ENCODE measurements around the gene GPR132. TPM values are rescaled to one million over a fixed set of nuclear protein-coding genes. Genes with fewer than 3 reads are reported as not detected.

GPR132 gene
- polyA plus RNA-seq, 1 donor from 2014 or later = not detected

DNA sequence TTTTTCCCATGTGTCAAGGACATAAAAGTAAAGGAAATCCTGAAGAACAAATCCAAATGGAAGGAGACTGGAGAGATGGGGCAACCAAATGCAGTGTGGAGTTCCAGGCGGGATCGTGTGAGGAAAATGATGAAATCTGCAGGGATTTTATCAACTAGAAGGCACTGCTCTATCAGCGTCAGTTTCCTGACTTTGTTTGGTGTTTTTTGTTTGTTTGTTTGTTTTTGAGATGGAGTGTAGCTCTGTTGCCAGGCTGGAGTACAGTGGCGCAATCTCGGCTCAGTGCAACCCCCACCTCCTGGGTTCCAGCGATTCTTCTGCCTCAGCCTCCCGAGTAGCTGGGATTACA lies 43.3 kb upstream of the GPR132 start:
- H2AFZ ChIP-seq (ENCODE audit: low read depth, low read length) = no peak overlapping the region
- TF ChIP-seq, protein P1, sequence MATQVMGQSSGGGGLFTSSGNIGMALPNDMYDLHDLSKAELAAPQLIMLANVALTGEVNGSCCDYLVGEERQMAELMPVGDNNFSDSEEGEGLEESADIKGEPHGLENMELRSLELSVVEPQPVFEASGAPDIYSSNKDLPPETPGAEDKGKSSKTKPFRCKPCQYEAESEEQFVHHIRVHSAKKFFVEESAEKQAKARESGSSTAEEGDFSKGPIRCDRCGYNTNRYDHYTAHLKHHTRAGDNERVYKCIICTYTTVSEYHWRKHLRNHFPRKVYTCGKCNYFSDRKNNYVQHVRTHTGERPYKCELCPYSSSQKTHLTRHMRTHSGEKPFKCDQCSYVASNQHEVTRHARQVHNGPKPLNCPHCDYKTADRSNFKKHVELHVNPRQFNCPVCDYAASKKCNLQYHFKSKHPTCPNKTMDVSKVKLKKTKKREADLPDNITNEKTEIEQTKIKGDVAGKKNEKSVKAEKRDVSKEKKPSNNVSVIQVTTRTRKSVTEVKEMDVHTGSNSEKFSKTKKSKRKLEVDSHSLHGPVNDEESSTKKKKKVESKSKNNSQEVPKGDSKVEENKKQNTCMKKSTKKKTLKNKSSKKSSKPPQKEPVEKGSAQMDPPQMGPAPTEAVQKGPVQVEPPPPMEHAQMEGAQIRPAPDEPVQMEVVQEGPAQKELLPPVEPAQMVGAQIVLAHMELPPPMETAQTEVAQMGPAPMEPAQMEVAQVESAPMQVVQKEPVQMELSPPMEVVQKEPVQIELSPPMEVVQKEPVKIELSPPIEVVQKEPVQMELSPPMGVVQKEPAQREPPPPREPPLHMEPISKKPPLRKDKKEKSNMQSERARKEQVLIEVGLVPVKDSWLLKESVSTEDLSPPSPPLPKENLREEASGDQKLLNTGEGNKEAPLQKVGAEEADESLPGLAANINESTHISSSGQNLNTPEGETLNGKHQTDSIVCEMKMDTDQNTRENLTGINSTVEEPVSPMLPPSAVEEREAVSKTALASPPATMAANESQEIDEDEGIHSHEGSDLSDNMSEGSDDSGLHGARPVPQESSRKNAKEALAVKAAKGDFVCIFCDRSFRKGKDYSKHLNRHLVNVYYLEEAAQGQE (IDR thresholded peaks at IDR 0.05; ENCODE audit: borderline replicate concordance) = no peak
- no peak for TF ChIP-seq MXI1 (conservative IDR thresholded peaks at IDR 0.05; ENCODE audit: poor library complexity, severe bottlenecking)
- TF ChIP-seq EP300 (conservative IDR thresholded peaks at IDR 0.05; ENCODE audit: poor library complexity, severe bottlenecking) = no peak
- no peak for TF ChIP-seq EZH2 (IDR thresholded peaks at IDR 0.05; ENCODE audit: borderline replicate concordance, insufficient read depth, low read length, poor library complexity, severe bottlenecking)
- no peak for TF ChIP-seq POLR2AphosphoS5 (IDR thresholded peaks at IDR 0.05)
- no peak for TF ChIP-seq SMC3 (conservative IDR thresholded peaks at IDR 0.05; ENCODE audit: poor library complexity)

GRCh38 chr14:105107781-105108515 lies 42.7 kb upstream of the GPR132 start:
- Histone ChIP-seq H3K27me3 (ENCODE audit: insufficient read depth, low read depth, low read length) (no peaks in the 10 kb centered on the region), H3K27ac (ENCODE audit: low read length) (no peak overlapping the region), H3K9me3 (ENCODE audit: low read length) (no peaks in the 10 kb centered on the region), H4K20me1 (ENCODE audit: insufficient read depth) (no peaks in the 10 kb centered on the region), H3K36me3 (ENCODE audit: insufficient read depth, low read length) (no peaks in the 10 kb centered on the region), H3F3A (ENCODE audit: insufficient read depth, low read length, poor library complexity, severe bottlenecking) (no peaks in the 10 kb centered on the region), H3K9me2 (ENCODE audit: insufficient read depth, low read length) (no peaks in the 10 kb centered on the region), H3K79me2 (replicated peaks; ENCODE audit: insufficient read depth, low read length) (no peaks in the 10 kb centered on the region), H3K4me2 (ENCODE audit: low read length) (no peak overlapping the region), H3K4me3 (ENCODE audit: low read length) (no peak overlapping the region), H3K9ac (ENCODE audit: low read length) (no peak overlapping the region), H2AFZ (ENCODE audit: low read depth, low read length) (no peak overlapping the region)
- TF ChIP-seq EP300 (conservative IDR thresholded peaks at IDR 0.05; ENCODE audit: poor library complexity, severe bottlenecking) (no peak), TAF1 (IDR thresholded peaks at IDR 0.05; ENCODE audit: low read depth) (no peak), RAD21 (conservative IDR thresholded peaks at IDR 0.05) (no peak), EZH2 (IDR thresholded peaks at IDR 0.05; ENCODE audit: borderline replicate concordance, insufficient read depth, low read length, poor library complexity, severe bottlenecking) (no peak), CTCF (IDR thresholded peaks at IDR 0.05; ENCODE audit: poor library complexity, severe bottlenecking) (no peak), MXI1 (conservative IDR thresholded peaks at IDR 0.05; ENCODE audit: poor library complexity, severe bottlenecking) (no peak), SMC3 (conservative IDR thresholded peaks at IDR 0.05; ENCODE audit: poor library complexity) (no peak), POLR2AphosphoS5 (IDR thresholded peaks at IDR 0.05) (no peak)
- TF ChIP-seq, protein P1 (IDR thresholded peaks at IDR 0.05; ENCODE audit: borderline replicate concordance) = no peak

More for the DNA sequence above, 43.3 kb upstream of the GPR132 start:
- no peaks in the 10 kb centered on the region for H4K20me1 ChIP-seq (ENCODE audit: insufficient read depth)
- H3K9ac ChIP-seq (ENCODE audit: low read length) = no peak overlapping the region
- no peak overlapping the region for H3K4me3 ChIP-seq (ENCODE audit: low read length)
- no peak overlapping the region for H3K4me2 ChIP-seq (ENCODE audit: low read length)
- H3K9me3 ChIP-seq (ENCODE audit: low read length) = no peaks in the 10 kb centered on the region
- H3K79me2 ChIP-seq (replicated peaks; ENCODE audit: insufficient read depth, low read length) = no peaks in the 10 kb centered on the region
- H3K27ac ChIP-seq (ENCODE audit: low read length) = no peak overlapping the region
- H3K27me3 ChIP-seq (ENCODE audit: insufficient read depth, low read depth, low read length) = no peaks in the 10 kb centered on the region
- H3F3A ChIP-seq (ENCODE audit: insufficient read depth, low read length, poor library complexity, severe bottlenecking) = no peaks in the 10 kb centered on the region
- no peaks in the 10 kb centered on the region for H3K36me3 ChIP-seq (ENCODE audit: insufficient read depth, low read length)
- no peaks in the 10 kb centered on the region for H3K9me2 ChIP-seq (ENCODE audit: insufficient read depth, low read length)
